Measurements from ENCODE around the gene SPON1.
"Not testable (repeated sequence)": the region's sequence is repeated elsewhere in the genome, so short reads cannot be mapped to it uniquely, and the experiment has no call there.

The SPON1 gene

GRCh38 chr11:14065681-14066080, 103.2 kb downstream of the SPON1 start:
- ATAC-seq: no peak
- Mint-ChIP-seq H3K4me1 (peaks cover 20% of the 10 kb centered on the region), H3K4me3 (peak overlapping the region; percentile 54 to 74), H3K9me3 (no peaks in the 10 kb centered on the region), H3K27me3 (no peaks in the 10 kb centered on the region), H3K27ac (peak overlapping the region in 1 of 2 donors; percentile 30)
- DNase-seq: no peak

GRCh38 chr11:14067686-14068085, 105.2 kb downstream of the SPON1 start:
- Mint-ChIP-seq H3K27me3 (no peaks in the 10 kb centered on the region), H3K4me3 (no peak overlapping the region), H3K4me1 (peaks cover 20% of the 10 kb centered on the region), H3K27ac (no peak overlapping the region), H3K9me3 (no peaks in the 10 kb centered on the region)
- DNase-seq (no peak), ATAC-seq (no peak)

GRCh38 chr11:14070896-14071295, 108.4 kb downstream of the SPON1 start:
- Mint-ChIP-seq H3K27ac (no peak overlapping the region), H3K27me3 (no peaks in the 10 kb centered on the region), H3K4me1 (peaks cover 27% of the 10 kb centered on the region), H3K4me3 (no peak overlapping the region), H3K9me3 (no peaks in the 10 kb centered on the region)
- no peak for ATAC-seq
- no peak for DNase-seq

GRCh38 chr11:14073849-14074476, 111.4 kb downstream of the SPON1 start:
- no peak overlapping the region for H3K4me3 Mint-ChIP-seq
- H3K9me3 Mint-ChIP-seq: no peaks in the 10 kb centered on the region
- DNase-seq (no peak), ATAC-seq (no peak)
- peaks cover 51% of the 10 kb centered on the region for H3K4me1 Mint-ChIP-seq
- H3K27ac Mint-ChIP-seq: peak overlapping the region; percentile 49 to 57
- no peaks in the 10 kb centered on the region for H3K27me3 Mint-ChIP-seq

GRCh38 chr11:14075118-14076078, 112.9 kb downstream of the SPON1 start:
- peaks cover 61% of the 10 kb centered on the region for H3K4me1 Mint-ChIP-seq
- no peaks in the 10 kb centered on the region for H3K9me3 Mint-ChIP-seq
- DNase-seq (peak; percentile 59 to 78), ATAC-seq (peak; percentile 100)
- H3K27ac Mint-ChIP-seq: peak overlapping the region; percentile 27 to 84
- H3K27me3 Mint-ChIP-seq: no peaks in the 10 kb centered on the region
- H3K4me3 Mint-ChIP-seq: peak overlapping the region; percentile 66 to 69

- ATAC-seq (no peak), DNase-seq (no peak)
- Mint-ChIP-seq H3K4me1 (peaks cover 65% of the 10 kb centered on the region), H3K27ac (peak overlapping the region in 1 of 2 donors; percentile 8), H3K4me3 (peak overlapping the region; percentile 30 to 49), H3K9me3 (no peaks in the 10 kb centered on the region), H3K27me3 (no peaks in the 10 kb centered on the region)
Measured at GRCh38 chr11:14079011-14079410, 116.5 kb downstream of the SPON1 start.

GRCh38 chr11:14079797-14080196, 117.3 kb downstream of the SPON1 start:
- H3K9me3 Mint-ChIP-seq: no peaks in the 10 kb centered on the region
- H3K27me3 Mint-ChIP-seq: no peaks in the 10 kb centered on the region
- ATAC-seq (no peak), DNase-seq (no peak)
- H3K27ac Mint-ChIP-seq: no peak overlapping the region
- H3K4me3 Mint-ChIP-seq: peak overlapping the region in 1 of 2 donors; percentile 30
- H3K4me1 Mint-ChIP-seq: peaks cover 58% of the 10 kb centered on the region

GRCh38 chr11:14081581-14082231, 119.2 kb downstream of the SPON1 start:
- ATAC-seq (no peak), DNase-seq (no peak)
- H3K4me3 Mint-ChIP-seq: no peak overlapping the region
- peaks cover 44% of the 10 kb centered on the region for H3K4me1 Mint-ChIP-seq
- H3K27ac Mint-ChIP-seq: no peak overlapping the region
- no peaks in the 10 kb centered on the region for H3K27me3 Mint-ChIP-seq
- peaks cover 0 to under 1% of the 10 kb centered on the region in 2 donors for H3K9me3 Mint-ChIP-seq

GRCh38 chr11:14082338-14082737, 119.8 kb downstream of the SPON1 start:
- no peak overlapping the region for H3K27ac Mint-ChIP-seq
- H3K4me3 Mint-ChIP-seq: no peak overlapping the region
- no peaks in the 10 kb centered on the region for H3K27me3 Mint-ChIP-seq
- ATAC-seq (no peak), DNase-seq (no peak)
- H3K9me3 Mint-ChIP-seq: peaks cover 6% of the 10 kb centered on the region in 2 donors
- H3K4me1 Mint-ChIP-seq: peaks cover 38% of the 10 kb centered on the region

GRCh38 chr11:14088861-14089260, 126.3 kb downstream of the SPON1 start:
- DNase-seq, ATAC-seq, H3K27me3 Mint-ChIP-seq, H3K27ac Mint-ChIP-seq, H3K4me3 Mint-ChIP-seq: not testable (repeated sequence)
- H3K4me1 Mint-ChIP-seq: peaks cover 28% of the 10 kb centered on the region
- H3K9me3 Mint-ChIP-seq: peaks cover 15 to 24% of the 10 kb centered on the region in 2 donors

GRCh38 chr11:14089690-14090462, 127.4 kb downstream of the SPON1 start:
- Mint-ChIP-seq H3K27me3 (no peaks in the 10 kb centered on the region), H3K9me3 (peaks cover 15 to 24% of the 10 kb centered on the region in 2 donors), H3K4me1 (peaks cover 28% of the 10 kb centered on the region), H3K4me3 (peak overlapping the region; percentile 45 to 75), H3K27ac (peak overlapping the region in 1 of 2 donors; percentile 28)
- ATAC-seq (no peak), DNase-seq (no peak)

GRCh38 chr11:14090631-14091030, 128.1 kb downstream of the SPON1 start:
- ATAC-seq: not testable (repeated sequence)

GRCh38 chr11:14093065-14093464, 130.5 kb downstream of the SPON1 start:
- H3K27me3 Mint-ChIP-seq: no peaks in the 10 kb centered on the region
- H3K4me3 Mint-ChIP-seq: no peak overlapping the region
- peaks cover 28% of the 10 kb centered on the region for H3K4me1 Mint-ChIP-seq
- H3K27ac Mint-ChIP-seq: no peak overlapping the region
- DNase-seq (no peak), ATAC-seq (no peak)
- H3K9me3 Mint-ChIP-seq: peaks cover 7 to 11% of the 10 kb centered on the region in 2 donors

More at GRCh38 chr11:14090631-14091030, 128.1 kb downstream of the SPON1 start:
- peak overlapping the region in 1 of 2 donors; percentile 28 for H3K27ac Mint-ChIP-seq
- DNase-seq, H3K27me3 Mint-ChIP-seq: not testable (repeated sequence)
- H3K4me1 Mint-ChIP-seq: peaks cover 28% of the 10 kb centered on the region
- H3K9me3 Mint-ChIP-seq: peaks cover 15 to 24% of the 10 kb centered on the region in 2 donors
- H3K4me3 Mint-ChIP-seq: peak overlapping the region; percentile 45 to 75

- DNase-seq: no peak
- Mint-ChIP-seq H3K27me3 (no peaks in the 10 kb centered on the region), H3K9me3 (no peaks in the 10 kb centered on the region), H3K27ac (no peak overlapping the region), H3K4me3 (no peak overlapping the region), H3K4me1 (peaks cover 20% of the 10 kb centered on the region)
- ATAC-seq: no peak
Measured at GRCh38 chr11:14094481-14095037, 132.0 kb downstream of the SPON1 start.

GRCh38 chr11:14095882-14096281, 133.4 kb downstream of the SPON1 start:
- Mint-ChIP-seq H3K27ac (no peak overlapping the region), H3K4me3 (no peak overlapping the region), H3K27me3 (no peaks in the 10 kb centered on the region), H3K4me1 (peaks cover 12% of the 10 kb centered on the region), H3K9me3 (no peaks in the 10 kb centered on the region)
- ATAC-seq (no peak), DNase-seq (no peak)
